ENCODE measurements around the gene TMEM128.
"Not testable (repeated sequence)": the region's sequence is repeated elsewhere in the genome, so short reads cannot be mapped to it uniquely, and the experiment has no call there.

The TMEM128 gene

DNA sequence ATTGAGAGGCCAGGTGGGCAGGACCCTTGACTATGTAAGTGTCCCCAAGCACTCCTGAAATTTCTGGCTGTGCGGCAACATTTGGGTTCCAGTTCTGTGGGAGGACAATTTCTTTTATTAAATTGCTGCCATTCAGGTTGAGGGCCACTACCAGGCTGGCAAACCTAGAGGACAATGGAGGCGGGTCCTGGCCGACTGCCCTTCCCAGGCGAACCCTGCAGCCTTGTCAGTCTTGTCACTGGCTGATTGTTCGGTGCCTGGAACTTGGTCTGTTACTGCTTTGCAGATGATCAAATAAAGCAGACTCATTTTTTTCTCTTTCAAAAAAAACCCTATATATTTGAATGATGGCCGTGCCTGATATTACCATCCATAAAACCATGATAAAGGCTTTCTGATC, 6.6 kb upstream of the TMEM128 start:
- no peak for DNase-seq (ENCODE audit: low spot score)

DNA sequence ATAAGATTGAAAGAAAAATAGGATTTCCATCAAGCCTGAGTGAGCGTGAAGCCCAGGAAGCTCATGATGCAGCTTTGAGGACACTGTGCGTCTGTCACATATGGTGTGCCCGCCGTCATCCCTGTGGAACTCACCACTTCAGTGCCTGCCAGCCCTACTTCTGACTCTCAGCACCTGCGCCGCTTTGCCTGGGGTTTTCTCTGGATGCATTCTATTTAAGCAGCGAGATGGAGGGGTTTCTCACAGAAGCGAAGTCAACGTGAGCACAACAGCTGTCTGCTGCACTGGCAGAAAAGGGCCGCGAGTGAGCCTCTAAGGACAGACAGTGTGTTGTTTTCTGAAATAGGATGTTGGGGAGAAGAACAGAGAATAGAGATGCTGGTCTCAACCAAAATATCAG, 6.2 kb upstream of the TMEM128 start:
- no peak for DNase-seq (ENCODE audit: low spot score)

DNA sequence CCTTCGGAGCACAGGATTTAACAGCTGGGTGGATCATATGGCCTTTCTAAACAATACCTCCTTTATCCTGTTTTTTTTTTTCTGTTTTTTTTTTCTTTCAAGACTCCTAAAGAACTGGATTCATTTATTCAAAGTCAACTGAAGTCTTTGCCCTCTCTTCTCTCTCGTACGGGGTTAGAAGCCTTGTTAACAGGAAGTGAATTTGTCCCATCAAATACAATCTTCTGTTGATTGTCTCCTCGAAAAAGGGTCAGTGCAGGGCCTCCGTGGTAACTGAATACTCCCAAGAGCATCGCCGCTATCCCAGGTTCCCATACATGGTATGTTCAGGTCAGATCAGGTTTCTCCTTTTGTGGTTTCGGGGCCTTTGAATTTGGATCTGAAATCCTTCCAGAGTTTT, 1.8 kb upstream of the TMEM128 start:
- DNase-seq (ENCODE audit: low spot score) = no peak

- DNase-seq (ENCODE audit: low spot score) = not testable (repeated sequence)
Measured at GRCh38 chr4:4249342-4249741, 1.3 kb upstream of the TMEM128 start.

DNA sequence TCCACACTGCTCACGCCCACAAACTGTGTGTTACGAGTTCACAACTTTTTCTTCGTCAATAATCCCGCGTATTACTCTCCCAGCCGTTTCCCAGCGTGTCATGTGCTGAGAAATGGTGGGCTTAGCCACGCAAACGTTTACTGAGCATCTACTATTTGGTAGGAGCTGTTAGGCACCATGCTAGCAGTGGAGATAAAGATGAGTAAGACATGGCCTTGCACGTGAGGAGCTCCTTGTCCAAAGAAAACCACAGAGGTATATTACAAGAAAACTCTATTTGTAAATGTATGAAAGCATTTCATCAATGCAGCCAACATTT, 821 bp upstream of the TMEM128 start:
- no peak for DNase-seq (ENCODE audit: low spot score)

- no peak for DNase-seq (ENCODE audit: low spot score)
Measured at GRCh38 chr4:4247696-4248028, 361 bp downstream of the TMEM128 start.

GRCh38 chr4:4245172-4245571, 2.9 kb downstream of the TMEM128 start:
- no peak for DNase-seq (ENCODE audit: low spot score)

- DNase-seq (ENCODE audit: low spot score) = not testable (repeated sequence)
Measured at GRCh38 chr4:4239551-4239950, 8.5 kb downstream of the TMEM128 start.

DNA sequence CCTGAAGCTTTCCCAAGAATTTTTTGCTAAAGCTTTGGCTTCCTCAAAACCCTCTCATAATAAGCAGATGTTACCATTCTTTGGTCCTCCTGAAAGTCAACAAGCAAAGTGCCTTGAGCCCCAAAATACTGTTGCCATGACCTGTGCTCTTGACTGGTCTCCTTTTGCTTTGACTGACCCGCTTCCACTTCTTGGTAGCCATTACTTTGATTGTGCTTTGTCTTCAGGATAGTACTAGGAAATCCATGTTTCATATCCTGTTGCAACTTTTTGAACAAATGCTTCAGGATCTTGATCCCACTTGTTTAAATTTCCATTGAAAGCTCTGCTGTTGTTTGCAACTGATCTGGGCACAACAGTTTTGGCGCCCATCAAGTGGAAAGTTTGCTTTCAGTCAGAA, 14.4 kb downstream of the TMEM128 start:
- no peak for DNase-seq (ENCODE audit: low spot score)

DNA sequence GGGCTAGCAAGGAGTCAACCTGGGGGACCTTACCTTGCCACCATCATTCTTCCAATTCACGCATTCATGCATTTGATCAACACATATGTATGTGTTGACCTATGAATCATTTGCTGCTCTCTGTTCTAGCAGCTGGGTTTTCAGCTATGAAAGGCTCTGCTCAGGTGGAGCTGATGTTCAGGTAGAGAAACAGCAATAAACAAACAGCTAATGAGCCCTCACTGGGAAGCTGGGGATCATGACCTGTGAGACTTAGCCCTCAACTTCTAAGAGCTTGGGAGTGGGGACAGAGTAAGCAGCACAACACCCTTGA, 19.7 kb downstream of the TMEM128 start:
- no peak for DNase-seq (ENCODE audit: low spot score)

GRCh38 chr4:4227510-4228355, 20.3 kb downstream of the TMEM128 start:
- DNase-seq (ENCODE audit: low spot score) = no peak

DNA sequence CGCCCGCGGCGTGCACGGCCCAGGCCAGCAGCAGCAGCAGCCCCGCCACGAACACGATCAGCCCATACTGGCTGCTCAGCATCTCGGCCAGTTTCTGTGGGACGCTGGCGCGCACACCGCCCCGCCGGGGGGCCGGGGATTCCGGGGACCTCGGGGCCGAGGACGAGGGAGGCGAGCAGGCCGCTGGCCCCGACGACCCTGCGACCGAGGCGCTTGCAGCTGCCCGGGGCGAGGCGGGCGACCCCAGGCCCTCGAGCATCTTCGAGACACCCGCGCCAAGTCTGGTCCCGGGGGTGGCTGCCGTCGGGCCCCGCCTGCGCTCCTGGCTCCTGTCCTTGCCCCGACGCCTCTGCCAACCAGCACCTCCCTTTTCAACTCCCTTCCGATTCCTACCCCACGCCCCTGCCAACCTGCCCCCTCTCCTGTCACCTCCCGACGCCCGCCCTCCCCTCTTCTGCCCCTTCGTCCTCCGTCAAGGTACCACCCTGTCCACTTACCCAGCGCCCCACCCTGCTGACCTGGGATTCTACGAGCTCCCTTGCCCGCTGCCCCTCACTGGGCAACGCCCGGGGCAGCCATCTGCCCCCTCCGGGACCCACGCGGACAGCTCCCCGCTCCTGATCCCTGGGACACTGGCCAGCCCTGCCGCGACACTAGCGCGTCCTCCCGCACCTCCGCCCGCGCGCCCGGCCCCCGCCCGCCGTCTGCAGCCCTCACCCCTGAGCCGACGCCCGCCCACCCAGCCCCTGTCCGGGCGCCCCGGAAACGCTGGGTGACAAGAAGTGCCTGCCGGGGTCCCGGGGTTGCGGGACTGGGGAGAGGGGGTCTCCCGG, 21.2 kb downstream of the TMEM128 start, which contains the start of gene OTOP1:
Gene OTOP1, minus strand, starts transcription at position 324 of the 833 bp plus-strand sequence. Its CDS starts 65 bp downstream, at position 259.
- no peak for DNase-seq (ENCODE audit: low spot score)

GRCh38 chr4:4225915-4226605, 22.0 kb downstream of the TMEM128 start:
- peak; percentile 50 for DNase-seq (ENCODE audit: low spot score)

DNA sequence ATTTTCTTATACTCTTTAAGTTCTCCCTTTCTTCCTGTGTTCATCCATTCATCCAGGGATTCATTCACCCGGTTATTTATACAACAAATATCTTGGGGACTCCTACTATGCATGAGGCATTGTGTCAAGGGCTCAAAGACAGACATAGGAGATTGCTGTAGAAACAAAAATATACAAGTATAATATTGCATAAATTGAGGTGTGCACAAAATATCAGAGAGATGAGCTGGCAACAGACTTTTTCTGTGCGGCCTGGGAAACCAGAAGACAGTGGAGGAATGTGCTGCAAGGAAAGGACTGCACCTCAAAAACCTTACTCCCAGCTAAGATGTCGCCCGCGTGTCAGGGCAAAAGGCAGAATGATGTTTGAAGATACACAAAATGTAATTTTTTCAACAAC, 30.9 kb downstream of the TMEM128 start:
- DNase-seq (ENCODE audit: low spot score) = no peak

- DNase-seq (ENCODE audit: low spot score) = no peak
Measured at GRCh38 chr4:4216648-4217047, 31.4 kb downstream of the TMEM128 start.

DNA sequence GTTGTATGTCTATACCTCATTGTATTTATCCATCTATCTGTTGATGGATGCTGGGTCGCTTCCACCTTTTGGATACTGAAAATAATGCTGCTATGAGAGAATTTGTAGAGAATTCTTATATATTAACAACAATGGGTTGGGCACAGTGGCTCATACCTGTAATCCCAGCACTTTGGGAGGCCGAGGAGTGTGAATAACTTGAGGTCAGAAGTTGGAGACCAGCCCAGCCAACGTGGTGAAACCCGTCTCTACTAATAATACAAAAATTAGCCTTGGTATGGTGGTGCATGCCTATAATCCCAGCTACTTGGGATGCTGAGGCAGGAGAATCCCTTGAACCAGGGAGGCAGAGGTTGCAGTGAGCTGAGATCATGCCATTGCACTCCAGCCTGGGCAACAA, 34.3 kb downstream of the TMEM128 start:
- DNase-seq (ENCODE audit: low spot score) = not testable (repeated sequence)

- DNase-seq (ENCODE audit: low spot score) = no peak
Measured at GRCh38 chr4:4206204-4206603, 41.8 kb downstream of the TMEM128 start.

GRCh38 chr4:4204401-4204745, 43.6 kb downstream of the TMEM128 start:
- no peak for DNase-seq (ENCODE audit: low spot score)

DNA sequence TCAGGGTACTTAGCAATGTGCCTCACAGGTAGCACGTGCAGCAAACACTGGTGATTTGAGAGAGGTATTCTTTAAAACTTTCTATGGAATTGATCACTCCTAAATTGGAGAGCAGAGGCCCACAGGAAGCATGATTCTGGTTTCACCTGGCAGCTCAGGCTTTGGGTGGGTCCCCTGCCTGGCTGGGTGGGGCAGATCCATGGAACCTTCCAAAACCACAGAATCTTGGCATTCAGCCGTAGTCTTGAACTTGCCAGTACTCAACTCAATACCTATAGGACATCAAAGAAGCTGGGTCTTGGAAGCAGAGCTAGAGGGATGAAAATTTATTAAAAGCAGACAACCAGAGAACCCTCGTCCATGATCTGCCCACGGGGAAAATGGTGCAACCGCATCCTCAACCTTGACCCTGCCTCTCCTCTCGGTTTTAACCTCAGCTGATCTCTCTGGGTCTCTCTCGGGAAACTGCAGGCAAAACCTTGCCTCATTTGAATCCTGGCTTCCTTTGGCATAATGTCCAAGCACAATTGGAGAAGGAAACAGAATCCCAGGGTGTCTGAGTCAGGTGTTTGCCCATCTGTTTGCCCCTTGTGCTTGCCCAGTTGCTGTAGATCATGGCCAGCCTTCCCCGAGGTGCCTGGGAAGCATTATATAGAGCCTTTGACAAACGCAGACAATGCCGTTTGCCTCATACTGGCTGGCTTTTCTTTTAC, 44.2 kb downstream of the TMEM128 start:
- DNase-seq (ENCODE audit: low spot score) = no peak

GRCh38 chr4:4202510-4202909, 45.5 kb downstream of the TMEM128 start:
- DNase-seq (ENCODE audit: low spot score) = no peak

DNA sequence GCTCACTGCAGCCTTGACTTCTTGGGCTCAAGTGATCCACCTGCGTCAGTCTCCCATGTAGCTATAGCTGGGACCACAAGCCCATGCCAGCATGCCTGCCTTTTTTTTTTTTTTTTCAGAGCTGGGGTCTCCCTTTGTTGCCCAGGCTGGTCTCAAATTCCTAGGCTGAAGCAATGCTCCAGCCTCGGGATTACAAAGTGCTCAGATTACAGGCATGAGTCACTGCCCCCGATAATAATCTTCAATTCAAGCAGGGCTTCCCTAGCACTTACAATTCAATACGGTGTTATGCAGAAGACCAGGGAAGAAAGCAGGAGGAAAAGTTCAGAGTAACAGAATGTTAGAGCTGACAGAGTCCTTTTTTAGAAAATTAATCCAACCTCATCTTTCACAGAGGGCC, 47.4 kb downstream of the TMEM128 start:
- no peak for DNase-seq (ENCODE audit: low spot score)

GRCh38 chr4:4195354-4195753, 52.7 kb downstream of the TMEM128 start:
- DNase-seq (ENCODE audit: low spot score) = no peak

Data from ecto neural progenitor cell (in vitro differentiated cells).